Embryonic facial prominence (tissue), 1 donor: ENCODE data around the gene VILL.
"Not testable (repeated sequence)": the region's sequence is repeated elsewhere in the genome, so short reads cannot be mapped to it uniquely, and the experiment has no call there.

Experiments
- DNase-seq: peaks from one replicate; pipeline ENCODE4 v3.0.0-alpha.2; 2016; ENCODE audit errors: extremely low spot score

VILL gene

GRCh38 chr3:38036286-38036685 lies 45.7 kb downstream of the VILL start:
- DNase-seq = no peak

DNA sequence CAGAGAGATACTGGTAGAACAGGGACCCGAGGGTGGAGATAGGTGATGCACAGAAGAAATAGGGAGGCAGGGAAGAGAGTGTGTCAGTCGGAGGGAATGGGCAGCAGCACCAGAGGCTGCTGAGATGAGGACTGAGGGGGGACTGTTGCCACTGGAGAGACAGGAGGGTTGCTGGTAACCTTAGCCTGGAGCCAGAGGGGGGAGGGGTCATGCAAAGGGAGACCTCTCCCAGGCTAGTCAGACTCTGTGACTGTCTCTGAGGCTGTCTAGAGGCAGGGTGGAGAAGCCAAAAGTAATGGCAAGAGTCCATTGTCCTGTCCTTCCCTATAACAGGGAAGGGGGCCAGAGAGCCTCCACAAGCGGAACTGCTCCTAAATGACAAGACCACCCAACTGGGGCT lies 46.3 kb downstream of the VILL start:
- no peak for DNase-seq

- no peak for DNase-seq
These were observed 47.9 kb downstream of the VILL start for GRCh38 chr3:38038447-38038911.

DNA sequence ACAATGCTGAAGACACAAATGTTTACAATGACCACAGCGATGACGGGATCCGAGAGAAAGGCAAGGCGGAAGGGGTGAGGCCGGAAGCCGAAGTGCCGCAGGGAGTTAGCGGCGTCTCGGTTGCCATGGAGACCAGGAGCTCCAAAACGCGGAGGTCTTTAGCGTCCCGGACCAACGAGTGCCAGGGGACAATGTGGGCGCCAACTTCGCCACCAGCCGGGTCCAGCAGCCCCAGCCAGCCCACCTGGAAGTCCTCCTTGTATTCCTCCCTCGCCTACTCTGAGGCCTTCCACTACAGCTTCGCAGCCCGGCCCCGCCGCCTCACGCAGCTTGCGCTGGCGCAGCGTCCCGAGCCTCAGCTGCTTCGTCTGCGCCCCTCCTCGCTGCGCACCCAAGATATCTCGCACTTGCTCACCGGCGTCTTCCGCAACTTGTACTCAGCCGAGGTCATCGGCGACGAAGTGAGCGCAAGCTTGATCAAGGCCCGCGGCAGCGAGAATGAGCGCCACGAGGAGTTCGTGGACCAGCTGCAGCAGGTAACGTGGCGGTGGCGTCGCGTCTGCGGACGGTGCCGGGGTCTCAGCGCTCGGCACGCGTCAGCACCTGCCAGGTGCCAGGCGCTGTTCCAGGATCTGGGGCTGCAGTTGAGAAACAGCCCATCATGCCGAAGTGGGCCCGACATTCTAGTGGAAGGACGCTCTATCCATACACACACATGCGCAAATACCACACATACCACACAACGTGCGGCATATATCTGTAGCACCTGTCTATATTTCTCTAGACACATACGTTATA lies 48.7 kb downstream of the VILL start, which contains the start of gene DLEC1:
DLEC1 (plus strand) TSS at position 108 of the 798 bp plus-strand sequence; CDS start at position 126, 18 bp downstream.
- DNase-seq = no peak

DNA sequence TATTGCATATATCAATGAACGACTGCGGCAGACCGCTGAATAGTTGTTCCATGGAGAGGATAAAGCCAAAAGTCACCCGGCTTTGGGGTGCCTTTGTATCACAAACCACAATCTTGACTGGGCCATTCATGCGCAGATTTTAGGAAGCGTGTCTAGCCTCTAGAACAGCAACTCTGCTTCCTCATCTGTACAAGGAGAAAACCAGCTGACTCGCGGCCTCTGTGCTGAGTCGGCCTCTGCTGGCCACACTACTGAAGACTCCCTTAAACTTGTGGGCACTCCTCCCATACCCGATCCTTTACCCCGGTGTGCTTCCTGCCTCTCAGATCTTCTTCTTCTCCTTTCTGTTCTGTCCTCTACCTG lies 49.3 kb downstream of the VILL start:
- no peak for DNase-seq

GRCh38 chr3:38040401-38040800 lies 49.8 kb downstream of the VILL start:
- DNase-seq = no peak

DNA sequence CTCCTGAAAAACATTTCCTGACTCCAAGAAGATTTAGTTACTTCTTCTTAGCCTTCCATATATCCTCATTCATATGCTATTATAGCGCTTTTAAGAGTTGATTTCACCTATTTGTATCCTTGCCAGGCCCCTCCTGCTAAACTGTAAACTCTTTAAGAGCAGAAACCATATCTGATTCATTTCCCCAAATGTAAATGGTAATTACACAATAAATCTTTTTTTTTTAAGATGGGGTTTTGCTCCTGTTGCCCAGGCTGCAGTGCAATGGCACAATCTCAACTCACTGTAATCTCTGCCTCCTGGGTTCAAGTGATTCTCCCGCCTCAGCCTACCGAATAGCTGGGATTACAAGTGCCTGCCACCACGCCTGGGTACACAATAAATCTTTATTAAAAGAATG lies 52.9 kb downstream of the VILL start:
- DNase-seq = no peak

DNA sequence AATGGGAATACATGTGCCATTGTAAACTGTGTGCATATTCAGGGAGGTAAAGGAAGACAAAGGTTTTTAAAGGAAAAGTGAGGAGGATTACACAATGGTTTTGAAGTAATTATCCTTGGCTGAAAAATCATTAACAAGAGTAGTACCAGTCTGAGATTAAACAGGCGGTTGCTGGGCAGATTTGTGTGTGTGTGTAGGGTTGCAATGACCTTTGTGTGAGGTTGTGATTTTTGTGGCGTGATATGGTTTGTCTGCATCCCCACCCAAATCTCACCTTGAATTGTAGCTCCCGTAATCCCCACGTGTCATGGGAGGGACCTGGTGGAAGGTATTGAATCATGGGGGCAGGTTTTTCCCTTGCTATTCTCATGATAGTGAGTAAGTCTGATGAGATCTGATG lies 55.4 kb downstream of the VILL start:
- DNase-seq = no peak

GRCh38 chr3:38046821-38047220 lies 56.2 kb downstream of the VILL start:
- no peak for DNase-seq

DNA sequence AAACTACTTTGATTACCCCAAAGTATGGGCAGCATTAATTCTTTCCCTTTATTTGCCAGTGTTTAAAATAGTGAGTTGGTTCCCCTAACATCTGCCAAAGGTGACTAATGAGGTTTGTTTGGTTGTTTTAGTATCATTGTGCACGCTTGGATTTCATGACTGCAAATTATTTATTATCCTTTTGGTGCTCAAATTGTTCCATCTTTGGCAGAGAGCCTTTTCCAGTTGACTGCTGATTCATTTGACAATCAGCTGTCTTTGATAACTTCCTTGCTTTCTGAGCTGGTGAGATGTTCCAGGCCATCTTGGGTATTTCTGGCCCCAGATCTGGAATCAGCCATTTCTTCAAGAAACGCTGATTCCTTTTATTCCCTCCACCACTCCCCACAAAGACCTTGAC lies 57.3 kb downstream of the VILL start:
- DNase-seq = no peak

- no peak for DNase-seq
These were observed 59.0 kb downstream of the VILL start for GRCh38 chr3:38049358-38050126.

DNA sequence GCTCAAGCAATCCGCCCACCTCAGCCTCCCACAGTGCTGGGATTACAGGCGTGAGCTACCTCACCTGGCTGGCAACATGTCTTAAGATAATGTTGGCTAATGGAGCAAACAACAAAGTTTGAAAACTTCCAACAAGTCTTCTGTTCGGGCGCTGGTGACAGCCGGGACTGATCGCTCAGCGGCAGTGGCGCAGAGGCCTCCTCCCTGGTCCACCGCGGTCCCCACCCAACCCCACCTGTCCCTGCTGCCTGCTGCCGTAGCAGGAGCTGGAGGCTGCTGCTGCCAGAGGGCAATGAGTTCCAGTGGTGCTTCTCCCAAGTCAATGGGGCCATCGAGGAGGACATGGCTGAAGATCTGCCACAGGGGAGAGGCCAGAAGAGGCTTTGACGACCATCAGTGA lies 60.5 kb downstream of the VILL start:
- no peak for DNase-seq

DNA sequence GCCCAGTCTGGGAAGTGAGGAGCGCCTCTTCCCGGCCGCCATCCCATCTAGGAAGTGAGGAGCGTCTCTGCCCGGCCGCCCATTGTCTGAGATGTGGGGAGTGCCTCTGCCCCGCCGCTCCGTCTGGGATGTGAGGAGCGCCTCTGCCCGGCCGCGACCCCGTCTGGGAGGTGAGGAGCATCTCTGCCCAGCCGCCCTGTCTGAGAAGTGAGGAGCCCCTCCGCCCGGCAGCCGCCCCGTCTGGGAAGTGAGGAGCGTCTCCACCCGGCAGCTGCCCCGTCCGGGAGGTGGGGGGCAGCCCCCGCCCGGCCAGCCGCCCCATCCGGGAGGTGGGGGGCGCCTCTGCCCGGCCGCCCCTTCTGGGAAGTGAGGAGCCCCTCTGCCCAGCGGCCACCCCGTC lies 62.7 kb downstream of the VILL start:
- DNase-seq = not testable (repeated sequence)

- DNase-seq = not testable (repeated sequence)
These were observed 63.4 kb downstream of the VILL start for GRCh38 chr3:38053813-38054498.

DNA sequence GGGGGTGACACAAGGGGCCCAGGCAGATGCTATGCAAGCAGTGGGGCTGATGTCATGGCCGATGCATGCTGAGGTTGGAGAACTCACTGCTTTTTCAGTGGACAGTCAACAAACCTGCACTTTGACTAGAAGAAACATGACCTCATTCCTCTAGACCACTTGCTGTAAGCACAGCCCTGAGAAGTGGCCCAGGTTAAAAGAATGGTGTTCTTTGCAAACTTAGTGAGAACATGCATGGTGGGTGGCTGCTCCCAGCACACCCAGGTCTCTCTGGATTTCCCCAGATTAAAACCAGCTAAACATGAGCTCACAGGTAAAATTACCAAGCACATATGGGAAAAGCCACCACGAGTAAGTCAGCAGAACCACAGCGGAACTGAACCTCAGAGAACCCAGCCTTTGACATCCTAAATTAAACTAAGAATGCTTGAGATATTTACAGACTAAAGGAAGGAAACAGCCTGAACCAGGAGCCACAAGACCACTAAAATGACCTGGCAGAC lies 64.0 kb downstream of the VILL start:
- DNase-seq = no peak
